ENCODE data around the gene PLXNA2. TPM values are rescaled to one million over a fixed set of nuclear protein-coding genes. Genes with fewer than 3 reads are reported as not detected.

PLXNA2 gene
- total RNA-seq, 1 donor from 2014 or later: 28.2 TPM

- no peak for ATAC-seq
- intact Hi-C loops (cut with DNase I): no loop called here
- DNase-seq (ENCODE audit: low spot score): no peak
Observed at GRCh38 chr1:208052926-208053407, 191.2 kb downstream of the PLXNA2 start.

GRCh38 chr1:208052135-208052534 lies 192.0 kb downstream of the PLXNA2 start:
- DNase-seq (ENCODE audit: low spot score) (no peak), ATAC-seq (no peak)
- intact Hi-C loops (cut with DNase I): no loop called here

GRCh38 chr1:208051651-208052050 lies 192.5 kb downstream of the PLXNA2 start:
- intact Hi-C loops (cut with DNase I): no loop called here
- ATAC-seq: no peak
- no peak for DNase-seq (ENCODE audit: low spot score)

- intact Hi-C loops (cut with DNase I): loop anchor here (5.0 to 10.0 kb wide), 2 partner anchors 46 to 183 kb away; no protein-coding TSS in a partner anchor
- ATAC-seq (no peak), DNase-seq (ENCODE audit: low spot score) (no peak)
Observed at GRCh38 chr1:208048904-208049303, 195.3 kb downstream of the PLXNA2 start.

- intact Hi-C loops (cut with DNase I): loop anchor here (5.0 to 10.0 kb wide), 2 partner anchors 47 to 184 kb away; no protein-coding TSS in a partner anchor
- DNase-seq (ENCODE audit: low spot score) (peak; percentile 76), ATAC-seq (peak; percentile 84)
Observed at GRCh38 chr1:208047975-208048374, 196.2 kb downstream of the PLXNA2 start.

- ATAC-seq (peak; percentile 95), DNase-seq (ENCODE audit: low spot score) (peak; percentile 80)
- intact Hi-C loops (cut with DNase I): loop anchor here (5.0 to 10.0 kb wide), 2 partner anchors 47 to 185 kb away; no protein-coding TSS in a partner anchor
Observed at GRCh38 chr1:208047476-208047934, 196.7 kb downstream of the PLXNA2 start.

GRCh38 chr1:208045463-208046260 lies 198.5 kb downstream of the PLXNA2 start:
- DNase-seq (ENCODE audit: low spot score): no peak
- intact Hi-C loops (cut with DNase I): loop anchor here (5.0 to 10.0 kb wide), 2 partner anchors 49 to 187 kb away; no protein-coding TSS in a partner anchor
- ATAC-seq: no peak

GRCh38 chr1:208044589-208045462 lies 199.4 kb downstream of the PLXNA2 start:
- ATAC-seq (no peak), DNase-seq (ENCODE audit: low spot score) (no peak)
- intact Hi-C loops (cut with DNase I): loop anchor here (5.0 to 10.0 kb wide), 2 partner anchors 50 to 187 kb away; no protein-coding TSS in a partner anchor

GRCh38 chr1:208043691-208044181 lies 200.4 kb downstream of the PLXNA2 start:
- ATAC-seq: no peak
- DNase-seq (ENCODE audit: low spot score): no peak
- intact Hi-C loops (cut with DNase I): loop anchor here (10.0 kb wide), 1 partner anchor 51 kb away; no protein-coding TSS in a partner anchor

- no peak for ATAC-seq
- no peak for DNase-seq (ENCODE audit: low spot score)
- intact Hi-C loops (cut with DNase I): loop anchor here (10.0 kb wide), 1 partner anchor 52 kb away; no protein-coding TSS in a partner anchor
Observed at GRCh38 chr1:208042868-208043267, 201.3 kb downstream of the PLXNA2 start.

- no peak for DNase-seq (ENCODE audit: low spot score)
- no peak for ATAC-seq
- intact Hi-C loops (cut with DNase I): loop anchor here (10.0 kb wide), 1 partner anchor 53 kb away; no protein-coding TSS in a partner anchor
Observed at GRCh38 chr1:208042041-208042615, 202.1 kb downstream of the PLXNA2 start.

- ATAC-seq (no peak), DNase-seq (ENCODE audit: low spot score) (no peak)
- intact Hi-C loops (cut with DNase I): loop anchor here (10.0 kb wide), 1 partner anchor 53 kb away; no protein-coding TSS in a partner anchor
Observed at GRCh38 chr1:208041505-208041904, 202.7 kb downstream of the PLXNA2 start.

- no peak for ATAC-seq
- intact Hi-C loops (cut with DNase I): loop anchor here (10.0 kb wide), 1 partner anchor 54 kb away; no protein-coding TSS in a partner anchor
- DNase-seq (ENCODE audit: low spot score): no peak
Observed at GRCh38 chr1:208040821-208041297, 203.3 kb downstream of the PLXNA2 start.

GRCh38 chr1:208039536-208040332 lies 204.4 kb downstream of the PLXNA2 start:
- DNase-seq (ENCODE audit: low spot score) (no peak), ATAC-seq (no peak)
- intact Hi-C loops (cut with DNase I): loop anchor here (10.0 kb wide), 1 partner anchor 55 kb away; no protein-coding TSS in a partner anchor

GRCh38 chr1:208038303-208038702 lies 205.9 kb downstream of the PLXNA2 start:
- intact Hi-C loops (cut with DNase I): no loop called here
- DNase-seq (ENCODE audit: low spot score): no peak
- ATAC-seq: no peak

- ATAC-seq (no peak), DNase-seq (ENCODE audit: low spot score) (no peak)
- intact Hi-C loops (cut with DNase I): no loop called here
Observed at GRCh38 chr1:208036918-208037766, 207.0 kb downstream of the PLXNA2 start.
